ENCODE data around the gene TBC1D14.

Gene TBC1D14

DNA sequence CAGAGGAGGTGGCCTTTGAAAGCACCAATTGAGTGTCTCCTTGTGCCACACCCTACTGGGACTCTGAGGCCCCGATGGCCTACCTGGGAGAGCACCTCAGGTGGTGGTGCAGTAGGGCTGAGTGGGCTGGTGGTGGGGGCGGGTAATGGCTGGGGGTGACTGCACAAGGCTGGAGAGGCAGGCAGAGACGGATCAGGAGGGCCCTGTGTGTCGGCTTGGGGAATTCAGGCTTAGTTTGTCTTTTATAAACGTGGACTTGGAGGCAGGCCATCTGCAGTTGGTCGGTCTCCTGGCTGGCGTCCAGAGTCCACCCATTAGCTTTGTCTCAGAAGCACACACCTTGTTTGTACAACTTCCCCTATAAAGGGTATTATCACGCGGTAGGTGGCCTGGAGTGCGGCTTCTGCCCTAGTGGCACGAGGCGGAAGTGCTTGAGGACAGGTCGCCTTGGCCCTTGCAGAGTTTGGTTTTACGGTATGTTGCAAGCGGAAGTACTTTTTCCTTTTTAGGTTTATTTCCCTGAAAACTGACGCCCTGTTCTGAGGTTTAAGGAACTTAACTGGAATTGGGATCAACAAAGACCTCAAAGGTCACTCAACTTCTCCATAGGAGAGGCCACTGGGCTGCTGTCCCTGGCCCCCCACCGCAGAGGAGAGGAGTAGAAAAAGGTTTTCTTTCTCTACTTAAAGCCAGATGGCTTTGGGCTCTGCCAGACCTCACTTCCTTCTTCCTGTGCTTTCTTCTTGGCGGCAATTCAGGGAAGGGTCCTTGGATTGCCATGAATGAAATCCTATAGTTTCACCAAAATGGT lies 8.0 kb downstream of the TBC1D14 start:
- Histone ChIP-seq H2AFZ (ENCODE audit: low read depth, low read length) (no peak overlapping the region), H3K9me3 (ENCODE audit: low read length) (no peaks in the 10 kb centered on the region), H3K4me1 (ENCODE audit: insufficient read depth, low read length) (no peaks in the 10 kb centered on the region), H3K4me3 (ENCODE audit: low read length) (no peak overlapping the region), H3K36me3 (ENCODE audit: insufficient read depth, low read length) (no peaks in the 10 kb centered on the region), H3K27me3 (ENCODE audit: insufficient read depth, low read length) (no peaks in the 10 kb centered on the region)

GRCh38 chr4:6918338-6918737 lies 8.7 kb downstream of the TBC1D14 start:
- no peak overlapping the region for H2AFZ ChIP-seq (ENCODE audit: low read depth, low read length)
- H3K4me3 ChIP-seq (ENCODE audit: low read length) = no peak overlapping the region
- H3K36me3 ChIP-seq (ENCODE audit: insufficient read depth, low read length) = peaks cover 3% of the 10 kb centered on the region
- H3K27me3 ChIP-seq (ENCODE audit: insufficient read depth, low read length) = no peaks in the 10 kb centered on the region
- no peaks in the 10 kb centered on the region for H3K9me3 ChIP-seq (ENCODE audit: low read length)
- no peaks in the 10 kb centered on the region for H3K4me1 ChIP-seq (ENCODE audit: insufficient read depth, low read length)

DNA sequence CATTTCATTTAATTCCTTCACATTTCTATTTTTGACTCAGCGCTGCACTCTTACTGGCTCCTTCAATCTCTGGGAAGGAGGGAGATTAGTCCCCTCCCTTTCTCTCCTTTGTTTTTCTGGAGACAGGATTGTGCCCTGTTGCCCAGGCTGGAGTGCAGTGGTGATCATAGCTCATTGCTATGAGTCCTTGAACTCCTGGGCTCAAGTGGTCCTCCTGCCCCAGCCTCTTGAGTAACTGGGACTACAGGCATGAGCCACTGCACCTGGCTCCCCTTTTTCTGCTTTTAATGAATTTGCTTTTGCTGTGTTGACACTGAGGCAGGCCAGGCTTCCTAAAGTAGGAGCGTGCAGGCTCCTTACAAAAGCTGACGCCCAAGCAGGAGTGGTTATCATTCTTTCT lies 10.5 kb downstream of the TBC1D14 start:
- Histone ChIP-seq H3K9me3 (ENCODE audit: low read length) (peaks cover 5% of the 10 kb centered on the region), H3K4me3 (ENCODE audit: low read length) (no peak overlapping the region), H3K36me3 (ENCODE audit: insufficient read depth, low read length) (peaks cover 19% of the 10 kb centered on the region), H3K27me3 (ENCODE audit: insufficient read depth, low read length) (no peaks in the 10 kb centered on the region), H2AFZ (ENCODE audit: low read depth, low read length) (no peak overlapping the region), H3K4me1 (ENCODE audit: insufficient read depth, low read length) (no peaks in the 10 kb centered on the region)

DNA sequence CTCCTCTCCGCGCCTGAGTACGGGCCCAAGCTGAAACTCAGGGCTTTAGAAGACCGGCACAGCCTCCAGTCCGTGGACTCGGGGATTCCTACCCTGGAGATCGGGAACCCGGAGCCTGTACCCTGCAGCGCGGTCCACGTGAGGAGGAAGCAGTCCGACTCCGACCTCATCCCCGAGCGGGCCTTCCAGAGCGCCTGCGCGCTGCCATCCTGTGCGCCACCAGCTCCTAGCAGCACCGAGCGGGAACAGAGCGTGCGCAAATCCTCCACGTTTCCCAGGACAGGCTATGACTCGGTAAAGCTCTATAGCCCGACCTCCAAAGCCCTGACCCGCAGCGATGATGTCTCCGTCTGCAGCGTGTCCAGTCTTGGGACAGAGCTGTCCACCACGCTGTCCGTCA lies 13.9 kb downstream of the TBC1D14 start:
- Histone ChIP-seq H3K36me3 (ENCODE audit: insufficient read depth, low read length) (peaks cover 21% of the 10 kb centered on the region), H2AFZ (ENCODE audit: low read depth, low read length) (no peak overlapping the region), H3K27me3 (ENCODE audit: insufficient read depth, low read length) (no peaks in the 10 kb centered on the region), H3K9me3 (ENCODE audit: low read length) (peaks cover 5% of the 10 kb centered on the region), H3K4me3 (ENCODE audit: low read length) (no peak overlapping the region), H3K4me1 (ENCODE audit: insufficient read depth, low read length) (no peaks in the 10 kb centered on the region)

GRCh38 chr4:6924361-6924779 lies 14.7 kb downstream of the TBC1D14 start:
- H3K9me3 ChIP-seq (ENCODE audit: low read length) = peaks cover 5% of the 10 kb centered on the region
- H3K36me3 ChIP-seq (ENCODE audit: insufficient read depth, low read length) = peaks cover 21% of the 10 kb centered on the region
- no peak overlapping the region for H3K4me3 ChIP-seq (ENCODE audit: low read length)
- no peaks in the 10 kb centered on the region for H3K27me3 ChIP-seq (ENCODE audit: insufficient read depth, low read length)
- H3K4me1 ChIP-seq (ENCODE audit: insufficient read depth, low read length) = peaks cover 2% of the 10 kb centered on the region
- H2AFZ ChIP-seq (ENCODE audit: low read depth, low read length) = no peak overlapping the region

GRCh38 chr4:6925357-6925836 lies 15.8 kb downstream of the TBC1D14 start:
- Histone ChIP-seq H3K27me3 (ENCODE audit: insufficient read depth, low read length) (no peaks in the 10 kb centered on the region), H3K36me3 (ENCODE audit: insufficient read depth, low read length) (peaks cover 21% of the 10 kb centered on the region), H3K9me3 (ENCODE audit: low read length) (peaks cover 5% of the 10 kb centered on the region), H2AFZ (ENCODE audit: low read depth, low read length) (no peak overlapping the region), H3K4me1 (ENCODE audit: insufficient read depth, low read length) (peaks cover 10% of the 10 kb centered on the region), H3K4me3 (ENCODE audit: low read length) (no peak overlapping the region)

GRCh38 chr4:6926081-6926480 lies 16.5 kb downstream of the TBC1D14 start:
- H3K4me1 ChIP-seq (ENCODE audit: insufficient read depth, low read length) = peaks cover 10% of the 10 kb centered on the region
- no peaks in the 10 kb centered on the region for H3K27me3 ChIP-seq (ENCODE audit: insufficient read depth, low read length)

GRCh38 chr4:6926681-6927478 lies 17.3 kb downstream of the TBC1D14 start:
- H3K4me1 ChIP-seq (ENCODE audit: insufficient read depth, low read length) = peaks cover 10% of the 10 kb centered on the region
- H3K9me3 ChIP-seq (ENCODE audit: low read length) = peaks cover 6% of the 10 kb centered on the region
- peaks cover 21% of the 10 kb centered on the region for H3K36me3 ChIP-seq (ENCODE audit: insufficient read depth, low read length)
- H3K4me3 ChIP-seq (ENCODE audit: low read length) = no peak overlapping the region
- no peaks in the 10 kb centered on the region for H3K27me3 ChIP-seq (ENCODE audit: insufficient read depth, low read length)
- H2AFZ ChIP-seq (ENCODE audit: low read depth, low read length) = no peak overlapping the region

More at GRCh38 chr4:6926081-6926480, 16.5 kb downstream of the TBC1D14 start:
- peaks cover 21% of the 10 kb centered on the region for H3K36me3 ChIP-seq (ENCODE audit: insufficient read depth, low read length)
- no peak overlapping the region for H3K4me3 ChIP-seq (ENCODE audit: low read length)
- H2AFZ ChIP-seq (ENCODE audit: low read depth, low read length) = no peak overlapping the region
- H3K9me3 ChIP-seq (ENCODE audit: low read length) = peaks cover 5% of the 10 kb centered on the region

DNA sequence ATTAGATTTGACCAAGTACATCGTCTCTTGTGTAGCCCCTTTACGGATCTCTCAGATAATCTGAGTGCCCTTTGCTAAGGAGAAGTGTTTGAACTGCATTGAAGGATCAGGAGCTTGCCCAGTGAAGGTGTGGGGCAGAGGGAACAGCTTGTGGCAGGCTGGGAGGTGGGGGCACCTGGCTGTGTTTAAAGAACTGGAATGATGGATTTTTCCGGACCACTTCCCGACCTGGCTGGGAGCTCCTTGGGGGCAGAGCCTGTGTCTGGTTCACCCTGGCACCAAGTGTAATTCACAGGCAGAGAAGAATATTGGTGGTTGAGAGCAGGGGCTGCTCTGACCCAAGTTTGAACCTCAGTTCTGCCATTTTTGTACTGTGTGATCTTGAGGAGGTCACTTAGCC lies 18.5 kb downstream of the TBC1D14 start:
- Histone ChIP-seq H3K9me3 (ENCODE audit: low read length) (peaks cover 12% of the 10 kb centered on the region), H3K36me3 (ENCODE audit: insufficient read depth, low read length) (peaks cover 21% of the 10 kb centered on the region), H3K4me1 (ENCODE audit: insufficient read depth, low read length) (peaks cover 10% of the 10 kb centered on the region), H2AFZ (ENCODE audit: low read depth, low read length) (no peak overlapping the region), H3K27me3 (ENCODE audit: insufficient read depth, low read length) (no peaks in the 10 kb centered on the region), H3K4me3 (ENCODE audit: low read length) (no peak overlapping the region)

DNA sequence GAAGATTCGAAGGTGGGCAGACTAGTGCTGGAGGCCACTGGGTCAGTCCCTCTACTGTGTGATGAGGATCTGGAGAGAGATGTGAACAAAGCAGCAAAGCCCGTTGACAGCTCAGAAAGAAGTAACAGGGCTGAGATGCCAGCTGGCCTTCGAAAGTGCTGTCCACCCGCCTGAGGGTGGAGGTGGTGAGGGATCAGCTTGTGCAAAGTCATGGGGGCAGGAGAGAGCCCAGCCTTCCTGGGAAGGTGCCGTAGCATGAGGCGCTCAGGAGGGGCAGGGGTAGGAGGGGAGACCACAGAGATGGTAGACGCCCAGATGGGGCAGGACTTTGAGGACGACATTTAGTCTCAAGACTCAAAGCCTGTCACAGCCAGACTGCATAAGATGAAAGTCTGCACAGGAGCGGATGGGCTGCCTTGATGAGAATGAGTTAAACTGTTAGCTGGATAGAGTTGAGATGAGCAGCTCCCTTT lies 19.7 kb downstream of the TBC1D14 start:
- Histone ChIP-seq H3K4me1 (ENCODE audit: insufficient read depth, low read length) (peaks cover 10% of the 10 kb centered on the region), H3K36me3 (ENCODE audit: insufficient read depth, low read length) (peaks cover 8% of the 10 kb centered on the region), H3K9me3 (ENCODE audit: low read length) (peaks cover 12% of the 10 kb centered on the region), H3K27me3 (ENCODE audit: insufficient read depth, low read length) (no peaks in the 10 kb centered on the region), H3K4me3 (ENCODE audit: low read length) (no peak overlapping the region), H2AFZ (ENCODE audit: low read depth, low read length) (no peak overlapping the region)

- Histone ChIP-seq H3K27me3 (ENCODE audit: insufficient read depth, low read length) (no peaks in the 10 kb centered on the region), H2AFZ (ENCODE audit: low read depth, low read length) (no peak overlapping the region), H3K36me3 (ENCODE audit: insufficient read depth, low read length) (peaks cover 4% of the 10 kb centered on the region), H3K4me1 (ENCODE audit: insufficient read depth, low read length) (peaks cover 10% of the 10 kb centered on the region), H3K9me3 (ENCODE audit: low read length) (peaks cover 10% of the 10 kb centered on the region), H3K4me3 (ENCODE audit: low read length) (no peak overlapping the region)
These were observed 20.3 kb downstream of the TBC1D14 start for GRCh38 chr4:6929812-6930464.

GRCh38 chr4:6932475-6932874 lies 22.8 kb downstream of the TBC1D14 start:
- H3K4me1 ChIP-seq (ENCODE audit: insufficient read depth, low read length) = peaks cover 10% of the 10 kb centered on the region
- H3K4me3 ChIP-seq (ENCODE audit: low read length) = no peak overlapping the region

GRCh38 chr4:6932918-6933317 lies 23.3 kb downstream of the TBC1D14 start:
- Histone ChIP-seq H3K9me3 (ENCODE audit: low read length) (peaks cover 10% of the 10 kb centered on the region), H3K4me1 (ENCODE audit: insufficient read depth, low read length) (peaks cover 10% of the 10 kb centered on the region), H3K4me3 (ENCODE audit: low read length) (no peak overlapping the region), H3K36me3 (ENCODE audit: insufficient read depth, low read length) (no peaks in the 10 kb centered on the region), H2AFZ (ENCODE audit: low read depth, low read length) (no peak overlapping the region), H3K27me3 (ENCODE audit: insufficient read depth, low read length) (no peaks in the 10 kb centered on the region)

More at GRCh38 chr4:6932475-6932874, 22.8 kb downstream of the TBC1D14 start:
- H3K36me3 ChIP-seq (ENCODE audit: insufficient read depth, low read length) = no peaks in the 10 kb centered on the region
- H3K9me3 ChIP-seq (ENCODE audit: low read length) = peaks cover 10% of the 10 kb centered on the region
- no peak overlapping the region for H2AFZ ChIP-seq (ENCODE audit: low read depth, low read length)
- H3K27me3 ChIP-seq (ENCODE audit: insufficient read depth, low read length) = no peaks in the 10 kb centered on the region

Data from neuron (in vitro differentiated cells).